ENCODE measurements around the gene GPR108. TPM values are rescaled to one million over a fixed set of nuclear protein-coding genes. Genes with fewer than 3 reads are reported as not detected.

Gene GPR108
- total RNA-seq, 2 experiments from 2014 or later, result 34.5 to 36.6 TPM

GRCh38 chr19:6699935-6700334 lies 37.4 kb downstream of the GPR108 start:
- no peaks in the 10 kb centered on the region for H3K4me1 ChIP-seq (ENCODE audit: insufficient read depth, low read length)
- Mint-ChIP-seq H3K36me3 (ENCODE audit: low read depth) (no peaks in the 10 kb centered on the region), H3K4me3 (no peak overlapping the region), H3K27ac (no peak overlapping the region), H3K27me3 (no peaks in the 10 kb centered on the region), H3K4me1 (ENCODE audit: low read depth) (no peaks in the 10 kb centered on the region), H3K9me3 (no peaks in the 10 kb centered on the region)
- ATAC-seq (ENCODE audit: poor library complexity), result no peak
- H3K9me3 ChIP-seq (ENCODE audit: control insufficient read depth in 1 of 2, insufficient read depth in 1 of 2, low read length in 2 of 2), result peaks cover 0 to 5% of the 10 kb centered on the region in 2 experiments
- intact Hi-C loops (cut with DNase I, micrococcal nuclease), result no loop called here
- no peak overlapping the region for H3K4me3 ChIP-seq (ENCODE audit: low read length)
- no peaks in the 10 kb centered on the region for H3K36me3 ChIP-seq (ENCODE audit: insufficient read depth, low read length)
- no peak for DNase-seq
- CTCF ChIA-PET, result no interaction called here
- no peak for TF ChIP-seq CTCF (IDR thresholded peaks at IDR 0.05)
- no peak overlapping the region for H3K27ac ChIP-seq (ENCODE audit: low read depth in 1 of 2, low read length in 2 of 2)
- H3K27me3 ChIP-seq (ENCODE audit: control insufficient read depth in 1 of 2, insufficient read depth in 2 of 2, low read length in 2 of 2), result no peaks in the 10 kb centered on the region
- POLR2A ChIA-PET, result no interaction called here

DNA sequence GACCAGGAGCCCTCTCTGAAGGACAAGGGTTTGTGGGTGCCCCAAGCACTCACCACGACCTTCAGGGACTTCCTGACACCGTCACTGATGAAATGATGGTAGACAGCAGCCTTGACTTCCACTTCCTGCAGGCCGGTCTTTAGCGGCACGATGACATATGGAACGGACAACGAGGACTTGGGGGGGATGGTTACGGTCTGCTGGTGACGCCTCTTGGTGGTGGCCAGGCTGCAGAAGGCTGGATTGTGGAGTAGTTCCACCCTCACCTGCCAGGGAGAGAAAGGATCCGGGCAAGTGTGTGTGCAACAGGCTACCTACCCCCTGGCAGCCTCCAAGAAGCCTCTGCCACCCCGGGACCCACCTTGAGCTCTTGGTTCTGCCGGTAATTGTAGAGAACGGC lies 40.1 kb downstream of the GPR108 start:
- CTCF ChIA-PET, result no interaction called here
- Histone ChIP-seq H3K4me1 (ENCODE audit: insufficient read depth, low read length) (no peaks in the 10 kb centered on the region), H3K9me3 (ENCODE audit: control insufficient read depth in 1 of 2, insufficient read depth in 1 of 2, low read length in 2 of 2) (peaks cover 0 to 9% of the 10 kb centered on the region in 2 experiments), H3K36me3 (ENCODE audit: insufficient read depth, low read length) (no peaks in the 10 kb centered on the region), H3K4me3 (ENCODE audit: low read length) (no peak overlapping the region), H3K27ac (ENCODE audit: low read depth in 1 of 2, low read length in 2 of 2) (no peak overlapping the region), H3K27me3 (ENCODE audit: control insufficient read depth in 1 of 2, insufficient read depth in 2 of 2, low read length in 2 of 2) (no peaks in the 10 kb centered on the region)
- POLR2A ChIA-PET, result no interaction called here
- no peak for TF ChIP-seq CTCF (IDR thresholded peaks at IDR 0.05)
- no peak overlapping the region for H3K27ac Mint-ChIP-seq
- DNase-seq, result peak in 2 of 14 experiments; percentile 32 to 39
- ATAC-seq (ENCODE audit: poor library complexity), result no peak
- no peaks in the 10 kb centered on the region for H3K4me1 Mint-ChIP-seq (ENCODE audit: low read depth)
- no peaks in the 10 kb centered on the region for H3K9me3 Mint-ChIP-seq
- H3K4me3 Mint-ChIP-seq, result no peak overlapping the region
- H3K36me3 Mint-ChIP-seq (ENCODE audit: low read depth), result no peaks in the 10 kb centered on the region
- intact Hi-C loops (cut with DNase I, micrococcal nuclease), result no loop called here
- no peaks in the 10 kb centered on the region for H3K27me3 Mint-ChIP-seq

GRCh38 chr19:6696239-6696820 lies 41.0 kb downstream of the GPR108 start:
- H3K36me3 ChIP-seq (ENCODE audit: insufficient read depth, low read length), result no peaks in the 10 kb centered on the region
- Mint-ChIP-seq H3K27ac (no peak overlapping the region), H3K4me3 (no peak overlapping the region), H3K27me3 (no peaks in the 10 kb centered on the region), H3K4me1 (ENCODE audit: low read depth) (no peaks in the 10 kb centered on the region), H3K36me3 (ENCODE audit: low read depth) (no peaks in the 10 kb centered on the region), H3K9me3 (no peaks in the 10 kb centered on the region)
- POLR2A ChIA-PET, result interaction anchor here (0.6 to 1.1 kb wide), 2 partner anchors 15 to 42 kb away, joined by 3 to 4 read pairs; no protein-coding TSS in a partner anchor
- intact Hi-C loops (cut with DNase I, micrococcal nuclease), result no loop called here
- no peak overlapping the region for H3K4me3 ChIP-seq (ENCODE audit: low read length)
- peaks cover 0 to 2% of the 10 kb centered on the region in 2 experiments for H3K27me3 ChIP-seq (ENCODE audit: control insufficient read depth in 1 of 2, insufficient read depth in 2 of 2, low read length in 2 of 2)
- no peak for DNase-seq
- CTCF ChIA-PET, result interaction anchor here (0.7 kb wide), 1 partner anchor 435 kb away, joined by 3 read pairs; no protein-coding TSS in a partner anchor
- no peak for TF ChIP-seq CTCF (IDR thresholded peaks at IDR 0.05)
- no peak overlapping the region for H3K27ac ChIP-seq (ENCODE audit: low read depth in 1 of 2, low read length in 2 of 2)
- H3K4me1 ChIP-seq (ENCODE audit: insufficient read depth, low read length), result no peaks in the 10 kb centered on the region
- ATAC-seq (ENCODE audit: poor library complexity), result no peak
- H3K9me3 ChIP-seq (ENCODE audit: control insufficient read depth in 1 of 2, insufficient read depth in 1 of 2, low read length in 2 of 2), result peaks cover 0 to 9% of the 10 kb centered on the region in 2 experiments

All from CD4-positive, alpha-beta T cell (primary cell).